H9 (cell line): ENCODE results near the gene GRK4. TPM values are rescaled to one million over a fixed set of nuclear protein-coding genes. Genes with fewer than 3 reads are reported as not detected.

Source experiments
- DNase-seq: peaks from one replicate; pipeline ENCODE4 v3.0.0-alpha.2; 2017
- H2AFZ ChIP-seq: one replicate; pipeline ENCODE4 v1.6.1; 2013; ENCODE audit warnings: mild to moderate bottlenecking, low read length, control low read depth, moderate library complexity
- H2AK5ac ChIP-seq: 2 replicates; pipeline ENCODE4 v1.6.1; 2013; ENCODE audit warnings: low read length, control low read depth, mixed read lengths; ENCODE audit not compliant: insufficient read length
- H2BK120ac ChIP-seq: one replicate; pipeline ENCODE4 v1.6.1; 2013; ENCODE audit warnings: low read depth, mild to moderate bottlenecking, low read length, control low read depth, inconsistent platforms; ENCODE audit not compliant: poor library complexity, severe bottlenecking
- H2BK12ac ChIP-seq: 2 replicates; pipeline ENCODE4 v1.6.1; 2013; ENCODE audit warnings: low read length, control low read depth, mixed read lengths, low read depth; ENCODE audit not compliant: insufficient read length
- H2BK15ac ChIP-seq: 2 replicates; pipeline ENCODE4 v1.6.1; 2013; ENCODE audit warnings: low read depth, low read length, control low read depth
- H2BK20ac ChIP-seq: one replicate; pipeline ENCODE4 v1.6.1; 2013; ENCODE audit warnings: low read depth, mild to moderate bottlenecking, low read length, control low read depth, inconsistent platforms; ENCODE audit not compliant: poor library complexity, severe bottlenecking
- H2BK5ac ChIP-seq: 2 replicates; pipeline ENCODE4 v1.6.1; 2013; ENCODE audit warnings: low read length, control low read depth, mixed read lengths; ENCODE audit not compliant: insufficient read length
- H3K14ac ChIP-seq: 2 replicates; pipeline ENCODE4 v1.6.1; 2013; ENCODE audit warnings: low read length, control low read depth; ENCODE audit not compliant: insufficient read depth
- H3K18ac ChIP-seq: 2 replicates; pipeline ENCODE4 v1.6.1; 2013; ENCODE audit warnings: low read depth, mild to moderate bottlenecking, mixed read lengths, low read length, control low read depth; ENCODE audit not compliant: insufficient read length
- H3K23ac ChIP-seq: 2 replicates; pipeline ENCODE4 v1.6.1; 2013; ENCODE audit warnings: low read length, control low read depth, mixed read lengths, low read depth; ENCODE audit not compliant: insufficient read length
- H3K23me2 ChIP-seq: 2 replicates; pipeline ENCODE4 v1.6.1; 2013; ENCODE audit warnings: low read depth, mild to moderate bottlenecking, mixed read lengths, low read length, control low read depth; ENCODE audit not compliant: insufficient read length, poor library complexity, severe bottlenecking
- H3K27ac ChIP-seq: 2 replicates; pipeline ENCODE4 v1.5.1; 2013; ENCODE audit warnings: low read length, control low read depth, mixed read lengths, low read depth; ENCODE audit not compliant: insufficient read length
- H3K27me3 ChIP-seq: 2 replicates; pipeline ENCODE4 v1.6.1; 2013; ENCODE audit warnings: low read length, control low read depth, inconsistent platforms; ENCODE audit not compliant: insufficient read depth
- H3K4ac ChIP-seq: 2 replicates; pipeline ENCODE4 v1.6.1; 2013; ENCODE audit warnings: low read depth, mild to moderate bottlenecking, control low read depth, inconsistent platforms, low read length, moderate library complexity
- H3K4me1 ChIP-seq: 2 replicates; pipeline ENCODE4 v1.6.1; 2013; ENCODE audit warnings: low read length, control low read depth, inconsistent platforms; ENCODE audit not compliant: insufficient read depth
- H3K4me2 ChIP-seq: 2 replicates; pipeline ENCODE4 v1.6.1; 2013; ENCODE audit warnings: low read length, control low read depth, mixed read lengths; ENCODE audit not compliant: insufficient read length, insufficient read depth
- H3K56ac ChIP-seq: 2 replicates; pipeline ENCODE4 v1.6.1; 2013; ENCODE audit warnings: low read depth, mild to moderate bottlenecking, mixed read lengths, low read length, control low read depth; ENCODE audit not compliant: insufficient read length
- H3K79me1 ChIP-seq: 2 replicates; pipeline ENCODE4 v1.6.1; 2013; ENCODE audit warnings: low read depth, mild to moderate bottlenecking, moderate library complexity, low read length, control low read depth, inconsistent platforms; ENCODE audit not compliant: insufficient read depth, poor library complexity, severe bottlenecking
- H3K79me2 ChIP-seq: 2 replicates; pipeline ENCODE4 v1.6.1; 2013; ENCODE audit warnings: low read length, control low read depth, inconsistent platforms; ENCODE audit not compliant: insufficient read depth
- H3K9ac ChIP-seq: 2 replicates; pipeline ENCODE4 v1.6.1; 2013; ENCODE audit warnings: low read length, control low read depth, mixed read lengths; ENCODE audit not compliant: insufficient read length; ENCODE audit errors: extremely low read depth
- H3K9me3 ChIP-seq: one replicate; pipeline ENCODE4 v1.6.1; 2013; ENCODE audit warnings: low read depth, low read length, inconsistent platforms; ENCODE audit not compliant: control insufficient read depth
- H3T11ph ChIP-seq: one replicate; pipeline ENCODE4 v1.6.1; 2013; ENCODE audit warnings: mild to moderate bottlenecking, low read length, control low read depth, inconsistent platforms
- H4K20me1 ChIP-seq: one replicate; pipeline ENCODE4 v1.6.1; 2013; ENCODE audit not compliant: control insufficient read depth, insufficient read length, insufficient read depth
- H4K5ac ChIP-seq: 2 replicates; pipeline ENCODE4 v1.6.1; 2013; ENCODE audit warnings: low read depth, mild to moderate bottlenecking, mixed read lengths, low read length, control low read depth; ENCODE audit not compliant: insufficient read length
- H4K8ac ChIP-seq: replicated peaks from 2 replicates; pipeline ENCODE4 v1.6.1; 2013; ENCODE audit warnings: low read length, control low read depth, mixed read lengths, low read depth; ENCODE audit not compliant: insufficient read length
- H4K91ac ChIP-seq: 2 replicates; pipeline ENCODE4 v1.6.1; 2013; ENCODE audit warnings: low read depth, mild to moderate bottlenecking, moderate library complexity, mixed read lengths, low read length, control low read depth; ENCODE audit not compliant: insufficient read length
- H3K27ac Mint-ChIP-seq, 3 experiments: 2 replicates in 2 of 3; 3 replicates in 1 of 3; pipeline ENCODE4 v1.8.0; 2020 to 2021; ENCODE audit warnings: mixed read lengths in 3 of 3, mild to moderate bottlenecking in 1 of 3, moderate library complexity in 1 of 3
- H3K27me3 Mint-ChIP-seq: 2 replicates; pipeline ENCODE4 v1.8.0; 2021; ENCODE audit warnings: low read depth, mild to moderate bottlenecking, moderate library complexity, mixed read lengths
- H3K36me3 Mint-ChIP-seq, 3 experiments: 2 replicates in 2 of 3; 3 replicates in 1 of 3; pipeline ENCODE4 v1.8.0; 2020 to 2021; ENCODE audit warnings: low read depth in 3 of 3, mixed read lengths in 3 of 3; ENCODE audit not compliant: insufficient read depth in 1 of 3
- H3K4me1 Mint-ChIP-seq, 2 experiments: 2 replicates each; pipeline ENCODE4 v1.8.0; 2020; ENCODE audit warnings: mixed read lengths in 2 of 2
- H3K4me3 Mint-ChIP-seq, 2 experiments: 2 replicates in 1 of 2; 3 replicates in 1 of 2; pipeline ENCODE4 v1.8.0; 2020 to 2021; ENCODE audit warnings: mild to moderate bottlenecking in 2 of 2, mixed read lengths in 2 of 2, moderate library complexity in 1 of 2
- H3K9me3 Mint-ChIP-seq, 2 experiments: 2 replicates in 1 of 2; 3 replicates in 1 of 2; pipeline ENCODE4 v1.8.0; 2020; ENCODE audit warnings: mild to moderate bottlenecking in 2 of 2, mixed read lengths in 2 of 2, moderate library complexity in 1 of 2
- WGBS: extraction: QIAGEN DNeasy Blood & Tissue Kit; methylation state at CpG from one replicate; pipeline ENCODE4 v1.1.7; 2013; ENCODE audit warnings: missing lambda C conversion rate, low lambda C conversion rate, mixed read lengths; ENCODE audit not compliant: insufficient read length; ENCODE audit errors: extremely low coverage; 5-methylcytosine and 5-hydroxymethylcytosine counted together
- total RNA-seq: library from RNA; stranded (reverse); gene quantifications from 2 replicates; pipeline ENCODE4 v1.2.1, GENCODE V29; 2021
- TF ChIP-seq, protein P1 (sequence below): fragments of 200-600 bp; sonication (generic); conservative IDR thresholded peaks from 3 replicates; pipeline ENCODE4 v1.8.0; 2021; ENCODE audit warnings: antibody characterized with exemption, mild to moderate bottlenecking

The GRK4 gene
- total RNA-seq, 1 experiment from 2014 or later: 4.8 TPM

DNA sequence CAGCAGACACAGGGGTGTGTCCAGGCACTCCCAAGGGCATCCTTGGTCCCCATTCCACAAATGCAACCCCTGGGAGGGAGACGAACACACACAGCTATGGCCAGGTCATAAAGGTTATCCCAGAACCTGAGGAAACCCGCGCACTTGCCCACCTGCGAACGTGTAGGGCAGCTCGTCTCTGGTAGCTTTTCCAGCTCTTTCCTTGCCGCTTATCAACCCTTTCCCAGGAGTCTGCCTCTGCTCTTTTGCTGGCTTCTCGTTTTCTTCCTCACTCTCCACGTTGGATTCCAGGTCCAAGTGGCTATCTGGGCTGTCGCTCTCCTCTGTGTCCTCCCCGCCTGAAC, 13.6 kb upstream of the GRK4 start:
- H2AFZ ChIP-seq: no peak overlapping the region
- H2BK120ac ChIP-seq: no peak overlapping the region
- no peak overlapping the region for H3K23ac ChIP-seq
- no peaks in the 10 kb centered on the region for H3K79me1 ChIP-seq
- Mint-ChIP-seq H3K4me1 (no peaks in the 10 kb centered on the region), H3K36me3 (peaks cover 81 to 94% (median 93%) of the 10 kb centered on the region in 3 experiments), H3K9me3 (peaks cover 5 to 9% of the 10 kb centered on the region in 2 experiments), H3K27me3 (no peaks in the 10 kb centered on the region), H3K4me3 (no peak overlapping the region), H3K27ac (no peak overlapping the region)
- H3K56ac ChIP-seq: no peak overlapping the region
- H3K4ac ChIP-seq: no peak overlapping the region
- no peak overlapping the region for H2AK5ac ChIP-seq
- H3K9me3 ChIP-seq: no peaks in the 10 kb centered on the region
- H2BK5ac ChIP-seq: no peak overlapping the region
- no peak overlapping the region for H3K18ac ChIP-seq
- no peak overlapping the region for H3K27ac ChIP-seq
- TF ChIP-seq, protein P1, sequence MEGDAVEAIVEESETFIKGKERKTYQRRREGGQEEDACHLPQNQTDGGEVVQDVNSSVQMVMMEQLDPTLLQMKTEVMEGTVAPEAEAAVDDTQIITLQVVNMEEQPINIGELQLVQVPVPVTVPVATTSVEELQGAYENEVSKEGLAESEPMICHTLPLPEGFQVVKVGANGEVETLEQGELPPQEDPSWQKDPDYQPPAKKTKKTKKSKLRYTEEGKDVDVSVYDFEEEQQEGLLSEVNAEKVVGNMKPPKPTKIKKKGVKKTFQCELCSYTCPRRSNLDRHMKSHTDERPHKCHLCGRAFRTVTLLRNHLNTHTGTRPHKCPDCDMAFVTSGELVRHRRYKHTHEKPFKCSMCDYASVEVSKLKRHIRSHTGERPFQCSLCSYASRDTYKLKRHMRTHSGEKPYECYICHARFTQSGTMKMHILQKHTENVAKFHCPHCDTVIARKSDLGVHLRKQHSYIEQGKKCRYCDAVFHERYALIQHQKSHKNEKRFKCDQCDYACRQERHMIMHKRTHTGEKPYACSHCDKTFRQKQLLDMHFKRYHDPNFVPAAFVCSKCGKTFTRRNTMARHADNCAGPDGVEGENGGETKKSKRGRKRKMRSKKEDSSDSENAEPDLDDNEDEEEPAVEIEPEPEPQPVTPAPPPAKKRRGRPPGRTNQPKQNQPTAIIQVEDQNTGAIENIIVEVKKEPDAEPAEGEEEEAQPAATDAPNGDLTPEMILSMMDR: no peak
- H3T11ph ChIP-seq: no peak overlapping the region
- H2BK15ac ChIP-seq: no peak overlapping the region
- H3K27me3 ChIP-seq: no peaks in the 10 kb centered on the region
- no peak for DNase-seq
- no CpG with 5 or more reads among the region's 11 CpGs for WGBS
- no peak overlapping the region for H3K14ac ChIP-seq
- no peak overlapping the region for H4K8ac ChIP-seq
- no peak overlapping the region for H4K5ac ChIP-seq
- no peak overlapping the region for H2BK12ac ChIP-seq
- H3K4me2 ChIP-seq: no peak overlapping the region
- no peak overlapping the region for H2BK20ac ChIP-seq
- H4K20me1 ChIP-seq: no peaks in the 10 kb centered on the region
- no peak overlapping the region for H4K91ac ChIP-seq
- H3K79me2 ChIP-seq: no peaks in the 10 kb centered on the region
- no peaks in the 10 kb centered on the region for H3K4me1 ChIP-seq
- no peak overlapping the region for H3K9ac ChIP-seq
- H3K23me2 ChIP-seq: no peaks in the 10 kb centered on the region
